MM.1S (cell line): ENCODE measurements around the gene BORA.
A peak's percentile ranks its signal among the peaks of the same experiment; 100 is the strongest.
"Not testable (repeated sequence)": the region's sequence is repeated elsewhere in the genome, so short reads cannot be mapped to it uniquely, and the experiment has no call there.

Experiments used
- DNase-seq: peaks from one replicate; pipeline ENCODE4 v3.0.0-alpha.2; 2015
- H2AFZ ChIP-seq: fragments of 300-600 bp; sonication (generic); 2 replicates; pipeline ENCODE4 v1.6.0; 2016; ENCODE audit warnings: antibody characterized with exemption, low read length
- H3F3A ChIP-seq: fragments of 300-600 bp; sonication (generic); 2 replicates; pipeline ENCODE4 v1.6.1; 2016; ENCODE audit warnings: mild to moderate bottlenecking, antibody characterized with exemption, low read length, moderate library complexity, mixed read lengths; ENCODE audit not compliant: insufficient read depth
- H3K27ac ChIP-seq: fragments of 300-600 bp; sonication (generic); 2 replicates; pipeline ENCODE4 v1.5.1; 2016; ENCODE audit warnings: mild to moderate bottlenecking, low read length
- H3K27me3 ChIP-seq: fragments of 300-600 bp; sonication (generic); replicated peaks from 2 replicates; pipeline ENCODE4 v1.6.0; 2016; ENCODE audit warnings: low read length; ENCODE audit not compliant: insufficient read depth
- H3K36me3 ChIP-seq: fragments of 300-600 bp; sonication (generic); replicated peaks from 2 replicates; pipeline ENCODE4 v1.6.1; 2016; ENCODE audit warnings: mild to moderate bottlenecking, low read length, mixed read lengths; ENCODE audit not compliant: insufficient read depth
- H3K4me1 ChIP-seq: fragments of 300-600 bp; sonication (generic); 2 replicates; pipeline ENCODE4 v1.6.1; 2016; ENCODE audit warnings: low read length, mixed read lengths
- H3K4me2 ChIP-seq: fragments of 300-600 bp; sonication (generic); 2 replicates; pipeline ENCODE4 v1.6.0; 2016; ENCODE audit warnings: low read depth, low read length
- H3K4me3 ChIP-seq: fragments of 300-600 bp; sonication (generic); 2 replicates; pipeline ENCODE4 v1.5.1; 2016; ENCODE audit warnings: low read length, mixed read lengths
- H3K79me2 ChIP-seq: fragments of 300-600 bp; sonication (generic); 2 replicates; pipeline ENCODE4 v1.6.1; 2016; ENCODE audit warnings: mixed run types, low read length, mixed read lengths
- H3K9ac ChIP-seq: fragments of 300-600 bp; sonication (generic); 2 replicates; pipeline ENCODE4 v1.6.1; 2016; ENCODE audit warnings: low read length, mixed read lengths
- H3K9me2 ChIP-seq: fragments of 300-600 bp; sonication (generic); replicated peaks from 2 replicates; pipeline ENCODE4 v1.6.1; 2016; ENCODE audit warnings: mild to moderate bottlenecking, low read length, mixed read lengths; ENCODE audit not compliant: insufficient read depth
- H3K9me3 ChIP-seq: fragments of 300-600 bp; sonication (generic); replicated peaks from 2 replicates; pipeline ENCODE4 v1.6.1; 2016; ENCODE audit warnings: mild to moderate bottlenecking, low read length, mixed read lengths; ENCODE audit not compliant: insufficient read depth
- H4K20me1 ChIP-seq: fragments of 300-600 bp; sonication (generic); 2 replicates; pipeline ENCODE4 v1.6.1; 2016; ENCODE audit warnings: mild to moderate bottlenecking, low read length, moderate library complexity, mixed read lengths; ENCODE audit not compliant: insufficient read depth
- EZH2 ChIP-seq: fragments of 300-600 bp; sonication (generic); optimal IDR thresholded peaks from 2 replicates; pipeline ENCODE3; 2017; ENCODE audit warnings: low read depth, mild to moderate bottlenecking, antibody characterized with exemption, low read length, mixed read lengths
- EZH2phosphoT487 ChIP-seq: fragments of 300-600 bp; sonication (generic); IDR thresholded peaks from 2 replicates; pipeline ENCODE4 v1.6.1; 2018; ENCODE audit warnings: antibody characterized with exemption, low read length
- TF ChIP-seq, protein P1 (sequence below): fragments of 300-600 bp; sonication (generic); IDR thresholded peaks from 2 replicates; pipeline ENCODE4 v1.5.1; 2016; ENCODE audit warnings: antibody characterized with exemption, low read length, mixed read lengths

BORA gene

DNA sequence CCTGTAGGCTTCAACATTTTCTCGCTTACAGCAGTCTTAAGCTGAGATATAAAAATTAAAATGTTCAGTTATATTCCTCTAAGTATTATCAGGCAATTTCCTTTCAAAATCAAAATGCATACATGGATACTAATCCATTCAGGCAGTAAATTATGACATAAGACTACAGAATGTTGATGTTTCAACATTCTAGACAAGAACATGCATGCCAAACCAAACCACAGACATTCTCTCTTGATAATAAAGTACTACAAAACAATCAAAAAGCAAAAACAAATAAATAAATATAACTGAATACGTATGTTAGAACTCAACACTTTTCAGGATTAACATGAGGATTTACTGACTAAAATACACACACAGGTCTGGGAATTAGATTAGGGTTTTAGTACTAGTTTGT, 46.3 kb downstream of the BORA start:
- Histone ChIP-seq H3K27me3 (no peaks in the 10 kb centered on the region), H3K36me3 (peaks cover 2% of the 10 kb centered on the region; the same call in 1 of the 2 replicates), H3K79me2 (no peaks in the 10 kb centered on the region; the same call in 1 of the 2 replicates), H3K27ac (no peak overlapping the region), H4K20me1 (no peaks in the 10 kb centered on the region), H3K4me1 (no peaks in the 10 kb centered on the region), H3K9me3 (no peaks in the 10 kb centered on the region), H3K9me2 (no peaks in the 10 kb centered on the region), H3K4me3 (no peak overlapping the region), H2AFZ (no peak overlapping the region), H3K4me2 (no peak overlapping the region), H3F3A (no peaks in the 10 kb centered on the region), H3K9ac (no peak overlapping the region)
- no peak for DNase-seq
- TF ChIP-seq EZH2 (no peak), EZH2phosphoT487 (no peak)
- TF ChIP-seq, protein P1, sequence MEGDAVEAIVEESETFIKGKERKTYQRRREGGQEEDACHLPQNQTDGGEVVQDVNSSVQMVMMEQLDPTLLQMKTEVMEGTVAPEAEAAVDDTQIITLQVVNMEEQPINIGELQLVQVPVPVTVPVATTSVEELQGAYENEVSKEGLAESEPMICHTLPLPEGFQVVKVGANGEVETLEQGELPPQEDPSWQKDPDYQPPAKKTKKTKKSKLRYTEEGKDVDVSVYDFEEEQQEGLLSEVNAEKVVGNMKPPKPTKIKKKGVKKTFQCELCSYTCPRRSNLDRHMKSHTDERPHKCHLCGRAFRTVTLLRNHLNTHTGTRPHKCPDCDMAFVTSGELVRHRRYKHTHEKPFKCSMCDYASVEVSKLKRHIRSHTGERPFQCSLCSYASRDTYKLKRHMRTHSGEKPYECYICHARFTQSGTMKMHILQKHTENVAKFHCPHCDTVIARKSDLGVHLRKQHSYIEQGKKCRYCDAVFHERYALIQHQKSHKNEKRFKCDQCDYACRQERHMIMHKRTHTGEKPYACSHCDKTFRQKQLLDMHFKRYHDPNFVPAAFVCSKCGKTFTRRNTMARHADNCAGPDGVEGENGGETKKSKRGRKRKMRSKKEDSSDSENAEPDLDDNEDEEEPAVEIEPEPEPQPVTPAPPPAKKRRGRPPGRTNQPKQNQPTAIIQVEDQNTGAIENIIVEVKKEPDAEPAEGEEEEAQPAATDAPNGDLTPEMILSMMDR, result no peak

DNA sequence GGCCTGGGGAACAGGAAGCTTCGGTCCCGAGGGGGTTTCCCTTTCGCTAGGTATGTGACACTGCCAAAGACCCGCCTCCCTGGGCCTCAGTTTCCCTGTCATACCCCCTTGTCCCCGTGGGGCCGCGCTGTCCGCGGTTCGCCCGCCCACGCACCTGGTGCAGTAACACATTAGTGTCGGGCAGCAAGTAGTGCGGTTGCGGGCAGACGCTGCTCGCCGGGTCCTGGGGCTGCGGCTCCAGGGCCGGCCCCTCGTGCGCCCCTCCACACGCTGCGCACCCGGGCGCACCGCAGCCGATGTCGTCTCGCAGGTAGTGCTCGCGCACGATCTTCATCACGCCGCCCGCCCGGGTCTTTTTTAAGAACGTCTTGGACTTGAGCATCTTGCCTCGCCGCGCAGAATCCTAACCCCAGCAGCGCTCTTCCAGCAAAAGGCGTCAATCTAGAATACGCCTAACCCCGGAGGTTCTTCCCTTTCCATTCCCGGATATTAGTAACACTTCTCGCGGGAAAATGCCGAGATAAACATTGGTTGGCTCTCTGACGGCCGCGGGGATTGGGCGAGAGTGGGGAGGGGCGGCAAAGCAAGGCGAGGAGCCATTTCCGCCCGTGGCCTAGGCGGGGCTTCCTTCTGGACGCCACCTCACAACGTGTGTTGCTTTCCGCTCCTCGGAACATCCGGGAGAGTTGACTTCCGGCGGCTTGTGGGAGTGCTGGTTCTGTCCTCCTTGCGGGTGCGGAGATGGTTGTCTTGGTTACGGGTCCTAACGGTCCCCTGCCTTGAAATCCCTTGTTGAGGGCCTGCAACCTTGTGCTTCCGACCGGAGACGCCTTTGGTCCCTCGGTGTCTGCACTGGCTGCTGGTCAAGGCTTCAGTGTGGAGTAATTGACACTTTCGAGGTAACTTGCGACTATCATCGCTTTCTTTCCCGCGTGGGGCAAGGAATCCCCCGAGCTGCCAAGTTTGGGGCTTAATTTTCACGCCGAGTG, 54.0 kb downstream of the BORA start, which contains the start of the genes DIS3 and PIBF1:
Gene DIS3 (minus strand): TSS at position 450 of the 989 bp plus-strand sequence. CDS start 68 bp downstream, at position 382.
Gene PIBF1 (plus strand): TSS at position 683 of the 989 bp plus-strand sequence. CDS start 1,337 bp downstream, outside the sequence.
- H3K4me1 ChIP-seq, result peaks cover 8% of the 10 kb centered on the region; the same call in 1 of the 2 replicates
- H3K9me3 ChIP-seq, result no peaks in the 10 kb centered on the region
- H3K9ac ChIP-seq, result peak within 1 kb of the TSS; percentile 76
- peak within 1 kb of the TSS; percentile 68 for H3K4me2 ChIP-seq
- no peaks in the 10 kb centered on the region for H3K27me3 ChIP-seq
- H3K27ac ChIP-seq, result peak within 1 kb of the TSS; percentile 77; the same call in 1 of the 2 replicates
- no peak for TF ChIP-seq EZH2
- TF ChIP-seq, protein P1, result no peak
- TF ChIP-seq EZH2phosphoT487, result no peak
- no peaks in the 10 kb centered on the region for H3K9me2 ChIP-seq
- H3F3A ChIP-seq, result no peaks in the 10 kb centered on the region; the same call in 1 of the 2 replicates
- H3K36me3 ChIP-seq, result no peaks in the 10 kb centered on the region; the same call in 1 of the 2 replicates
- peaks cover 40% of the 10 kb centered on the region for H3K79me2 ChIP-seq
- peak within 1 kb of the TSS; percentile 84 for H3K4me3 ChIP-seq
- no peaks in the 10 kb centered on the region for H4K20me1 ChIP-seq
- DNase-seq, result peak; percentile 94
- peak within 1 kb of the TSS; percentile 67 for H2AFZ ChIP-seq

DNA sequence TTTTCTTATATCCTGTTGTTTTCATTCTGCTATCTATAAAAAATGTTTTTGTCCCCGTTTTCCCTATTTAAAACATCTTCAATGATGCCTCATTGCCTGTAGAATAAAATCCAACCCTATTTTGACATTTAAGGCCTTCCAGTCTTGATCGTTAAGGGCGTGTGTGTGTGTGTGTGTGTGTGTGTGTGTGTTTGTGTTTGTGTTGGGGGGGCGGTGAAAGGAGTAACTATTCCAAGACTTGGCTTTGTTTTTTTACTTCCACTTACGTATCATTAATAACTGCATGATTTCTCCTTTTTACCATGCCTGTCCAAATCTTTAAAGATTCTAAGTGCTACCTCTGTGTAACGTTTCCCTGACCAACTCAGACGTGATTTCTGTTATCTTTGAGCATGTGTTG, 55.0 kb downstream of the BORA start:
- H3K36me3 ChIP-seq, result no peaks in the 10 kb centered on the region

GRCh38 chr13:72784679-72785078, 57.0 kb downstream of the BORA start:
- H3K27ac ChIP-seq, H3F3A ChIP-seq, DNase-seq, H4K20me1 ChIP-seq, H3K27me3 ChIP-seq, H2AFZ ChIP-seq, H3K36me3 ChIP-seq, H3K9me3 ChIP-seq, H3K9me2 ChIP-seq, H3K4me1 ChIP-seq, H3K9ac ChIP-seq, H3K4me2 ChIP-seq, H3K4me3 ChIP-seq: not testable (repeated sequence)
- H3K79me2 ChIP-seq, result peaks cover 34% of the 10 kb centered on the region

More for the DNA sequence above, 55.0 kb downstream of the BORA start:
- no peak for TF ChIP-seq EZH2phosphoT487
- TF ChIP-seq EZH2, result no peak
- TF ChIP-seq, protein P1, result no peak
- peak overlapping the region; percentile 73; the same call in 1 of the 2 replicates for H3K9ac ChIP-seq
- DNase-seq, result no peak
- peak overlapping the region; percentile 68 for H3K4me2 ChIP-seq
- peak overlapping the region; percentile 84 for H3K4me3 ChIP-seq
- peak overlapping the region; percentile 77; the same call in 1 of the 2 replicates for H3K27ac ChIP-seq
- peaks cover 8% of the 10 kb centered on the region; the same call in 1 of the 2 replicates for H3K4me1 ChIP-seq
- H3F3A ChIP-seq, result no peaks in the 10 kb centered on the region; the same call in 1 of the 2 replicates
- no peaks in the 10 kb centered on the region for H3K27me3 ChIP-seq
- no peak overlapping the region for H2AFZ ChIP-seq
- H3K9me3 ChIP-seq, result no peaks in the 10 kb centered on the region
- no peaks in the 10 kb centered on the region for H4K20me1 ChIP-seq
- no peaks in the 10 kb centered on the region for H3K9me2 ChIP-seq
- H3K79me2 ChIP-seq, result peaks cover 40% of the 10 kb centered on the region
